ELR (cell line): ENCODE data around the gene PKP1.

Source experiments
- DNase-seq: peaks from one replicate; pipeline ENCODE4 v3.0.0-alpha.2; 2015; ENCODE audit warnings: low read depth

Gene PKP1

DNA sequence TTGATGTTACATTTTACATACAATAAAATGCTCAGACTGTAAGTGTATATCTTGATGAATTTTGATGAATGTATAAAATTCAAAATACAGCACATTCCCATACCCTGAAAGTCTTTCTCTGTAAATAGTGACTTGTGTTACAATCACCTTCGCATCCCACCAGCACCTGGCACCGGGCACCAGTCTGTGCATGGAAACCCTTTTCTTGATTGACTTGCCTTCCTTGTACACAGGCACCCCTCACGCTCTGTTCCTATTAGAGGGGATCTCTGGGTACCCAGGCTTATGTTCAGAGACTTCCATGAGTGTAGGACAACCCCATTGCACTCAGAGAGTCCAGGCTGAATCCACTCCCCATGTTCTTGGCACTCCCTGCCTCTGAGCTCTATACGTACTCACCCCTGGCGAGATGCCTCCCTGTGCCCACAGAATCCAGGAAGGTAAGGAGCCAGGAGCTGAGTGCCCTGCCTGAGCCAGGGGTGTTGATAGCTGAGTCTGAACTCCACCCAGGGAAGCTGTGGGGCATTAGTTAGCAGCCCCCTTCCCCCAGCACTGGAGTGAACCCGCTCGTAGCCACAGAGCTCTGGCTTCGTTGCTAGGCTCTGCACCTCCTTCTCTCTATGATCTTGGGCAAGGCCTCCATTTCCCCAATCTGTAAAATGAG is 22.5 kb upstream of the PKP1 start:
- DNase-seq = no peak

DNA sequence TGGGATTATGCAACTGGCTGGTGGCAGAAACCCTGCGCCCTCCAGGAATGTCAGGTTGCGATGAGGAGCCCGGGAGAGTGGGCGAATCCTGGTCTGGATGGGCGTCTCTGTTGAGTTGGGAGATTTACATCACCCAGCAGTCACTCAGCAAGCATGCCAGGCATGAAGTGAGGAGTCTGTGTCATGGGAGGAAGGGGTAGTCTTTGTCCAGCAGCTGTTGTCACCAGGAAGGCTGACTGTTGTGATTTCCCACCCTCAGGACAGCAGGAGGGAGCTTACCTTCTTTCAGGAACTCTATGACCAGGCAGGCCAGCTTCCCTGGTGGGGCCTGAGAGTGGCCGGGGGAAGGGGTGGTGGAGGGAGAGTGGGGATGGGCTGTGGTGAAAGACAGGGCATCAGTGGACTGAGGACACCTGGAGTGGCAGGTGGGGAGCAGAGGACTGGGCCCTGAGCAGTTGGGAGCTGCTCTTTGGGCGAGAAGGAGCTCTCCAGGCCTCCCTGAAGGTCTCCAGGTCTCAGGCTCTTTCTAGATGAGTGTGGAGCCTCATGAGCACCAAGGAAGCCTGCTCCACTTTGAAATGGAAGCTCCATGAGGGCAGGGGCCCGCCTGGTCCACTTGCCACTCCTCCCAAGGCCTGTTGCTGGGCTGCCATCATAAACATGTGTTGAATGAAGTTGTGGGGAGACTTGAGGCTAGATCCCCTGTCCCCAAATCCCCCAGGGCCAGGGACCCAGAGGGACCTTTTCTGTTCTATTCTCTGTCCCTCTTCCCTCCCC is 21.3 kb upstream of the PKP1 start:
- DNase-seq = peak; percentile 60

DNA sequence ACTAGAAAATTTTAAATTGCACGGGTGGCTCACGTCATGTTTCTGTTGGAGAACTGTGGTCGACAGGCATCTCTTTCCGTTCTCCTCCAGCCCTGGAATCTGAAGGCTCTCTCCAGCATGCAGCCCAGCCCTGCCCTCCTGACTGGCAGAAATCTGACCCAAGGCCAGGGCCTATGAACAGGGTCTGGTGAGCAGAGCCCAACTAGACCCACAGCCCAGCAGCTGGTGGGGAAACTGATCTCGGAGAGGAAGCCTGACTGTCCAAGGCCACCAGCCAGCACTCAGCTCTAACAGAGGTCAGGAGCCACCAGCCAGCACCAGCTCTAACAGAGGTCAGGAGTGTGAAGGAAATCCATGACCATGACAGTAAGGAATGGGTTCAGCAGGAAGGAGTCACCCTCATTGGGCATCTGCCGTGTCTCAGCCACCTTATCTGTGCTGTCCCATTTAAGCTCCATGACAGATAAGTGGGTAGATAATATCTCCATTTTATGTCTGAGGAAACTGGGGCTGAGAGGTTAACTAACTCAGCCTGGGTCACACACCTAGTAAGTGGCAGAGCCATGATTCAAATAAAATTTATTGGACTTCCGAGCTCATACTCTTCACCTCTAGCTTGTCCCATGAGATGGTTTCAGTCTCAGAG is 20.2 kb upstream of the PKP1 start:
- DNase-seq = no peak

DNA sequence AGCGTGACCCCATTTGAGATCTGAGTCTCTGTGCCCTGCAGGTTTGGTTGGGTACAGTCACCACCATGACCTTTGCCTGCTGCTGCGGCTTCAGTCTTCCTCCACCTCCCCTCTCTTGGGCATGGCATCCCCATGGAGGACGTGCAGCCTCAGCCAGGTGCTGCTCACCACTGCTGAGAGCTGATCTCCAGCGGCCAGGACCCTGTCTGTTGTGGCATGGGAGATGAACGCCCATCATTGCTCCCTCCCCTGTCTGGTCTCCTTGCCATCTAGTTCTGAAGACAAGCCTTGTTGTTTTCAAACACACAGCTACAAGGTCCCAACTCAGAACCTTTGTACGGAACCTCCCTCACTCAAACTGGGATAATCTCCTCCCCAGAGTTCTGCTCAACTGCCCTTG is 19.2 kb upstream of the PKP1 start:
- no peak for DNase-seq

DNA sequence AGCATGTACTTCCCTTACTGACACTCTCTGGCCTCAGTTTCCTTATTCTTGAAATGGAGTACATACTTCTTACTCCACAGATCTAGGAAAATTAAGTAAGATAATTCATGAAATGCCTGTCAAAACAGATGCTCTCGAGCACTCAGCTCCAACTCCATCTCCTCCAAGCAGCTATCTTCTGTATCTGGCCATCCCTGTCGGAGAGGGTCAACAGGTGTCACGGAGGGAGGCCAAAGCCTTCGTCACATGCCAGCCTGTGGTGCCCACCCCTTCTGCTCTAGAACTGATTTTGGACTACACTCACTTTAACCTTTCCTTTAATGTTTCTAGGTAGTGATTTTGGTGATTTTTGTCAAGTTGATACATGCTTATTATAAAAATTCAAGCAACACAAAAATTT is 18.8 kb upstream of the PKP1 start:
- no peak for DNase-seq

DNA sequence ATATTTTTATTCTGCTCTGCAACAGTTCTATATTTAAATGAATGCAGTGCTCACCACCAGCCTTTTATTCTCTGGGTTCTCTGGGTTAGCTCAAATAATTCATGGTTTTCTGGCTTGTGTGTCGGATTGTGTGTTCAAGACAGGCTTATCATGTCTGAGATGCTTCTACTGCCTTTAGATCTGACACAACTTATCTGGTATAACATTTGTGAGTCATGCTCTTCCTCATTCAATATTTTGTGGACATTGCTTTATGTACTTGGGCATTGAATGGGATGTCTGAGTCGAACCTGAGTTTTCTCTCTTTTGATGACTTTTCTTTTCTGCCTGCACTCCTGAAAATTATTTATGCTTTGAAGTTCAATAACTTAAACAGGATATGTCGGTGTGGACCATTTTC is 17.6 kb upstream of the PKP1 start:
- DNase-seq = peak; percentile 69

DNA sequence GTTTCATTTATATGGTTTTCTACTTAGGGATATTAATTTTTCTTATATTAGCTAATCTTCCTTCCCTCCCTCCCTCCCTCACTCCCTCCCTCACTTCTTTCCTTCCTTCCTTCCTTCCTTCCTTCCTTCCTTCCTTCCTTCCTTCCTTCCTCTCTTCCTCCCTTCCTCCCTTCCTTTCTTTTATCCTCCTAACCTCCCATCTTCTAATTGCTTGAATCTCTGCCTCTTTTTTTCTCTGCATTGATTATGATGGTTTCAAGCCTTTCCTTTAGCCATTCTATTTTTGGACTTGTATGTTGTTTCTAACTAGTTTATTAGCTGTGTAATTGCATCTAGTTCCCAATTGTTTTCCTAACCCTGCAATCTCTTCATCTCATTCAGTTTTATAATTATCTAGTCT is 17.0 kb upstream of the PKP1 start:
- DNase-seq = no peak

DNA sequence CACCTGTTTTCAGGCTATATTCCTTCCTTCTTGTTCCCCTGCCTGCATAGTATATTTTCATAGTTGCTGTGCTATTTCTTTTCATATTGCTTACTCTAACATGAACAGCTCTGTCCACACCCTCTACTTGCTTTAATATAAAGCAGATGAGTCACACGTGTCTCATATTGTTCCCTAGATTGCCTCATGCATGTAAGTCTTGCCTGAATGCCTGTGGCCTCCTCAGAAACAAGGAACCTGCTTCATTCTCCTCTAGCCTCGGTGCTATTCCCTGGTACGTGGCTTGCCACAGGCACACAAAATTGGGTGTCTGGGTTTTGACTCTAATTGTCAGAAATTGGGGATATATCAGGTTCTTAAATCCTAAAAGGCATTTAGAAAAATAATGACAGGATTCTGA is 16.5 kb upstream of the PKP1 start:
- peak; percentile 97 for DNase-seq

DNA sequence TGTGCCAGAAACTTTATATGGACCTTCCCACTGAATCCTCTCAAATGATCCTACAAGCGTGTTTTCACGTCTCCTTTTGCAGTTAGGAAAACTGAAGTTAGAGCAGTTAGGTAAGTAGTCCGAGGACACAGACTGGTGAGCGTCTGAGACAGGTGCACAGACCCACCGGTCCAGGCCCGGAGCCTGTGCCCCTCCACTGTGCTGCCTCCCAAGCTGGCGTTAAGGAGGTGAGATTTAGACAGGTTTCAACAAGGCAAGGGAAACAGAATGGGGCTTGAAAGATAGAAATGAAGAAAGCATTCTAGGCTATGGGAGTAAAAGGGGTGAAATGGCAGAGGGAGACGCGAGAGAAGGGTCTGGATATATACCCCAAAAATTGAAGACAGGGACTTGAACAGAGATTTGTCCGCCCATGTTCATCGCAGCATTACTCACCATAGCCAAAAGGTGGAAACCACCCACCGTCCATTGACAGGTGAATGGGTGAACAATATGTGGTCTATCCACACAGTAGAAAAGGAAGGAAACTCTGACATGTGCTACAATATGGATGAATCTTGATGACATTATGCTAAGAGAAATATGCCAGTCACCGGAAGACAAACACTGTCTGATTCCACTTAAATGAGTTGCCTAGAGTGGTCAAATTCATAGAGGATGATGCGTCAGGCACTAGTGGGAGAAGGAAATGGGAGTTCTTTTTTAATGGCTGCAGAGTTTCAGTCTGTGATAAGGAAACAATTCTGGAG is 15.7 kb upstream of the PKP1 start:
- DNase-seq = peak; percentile 95

DNA sequence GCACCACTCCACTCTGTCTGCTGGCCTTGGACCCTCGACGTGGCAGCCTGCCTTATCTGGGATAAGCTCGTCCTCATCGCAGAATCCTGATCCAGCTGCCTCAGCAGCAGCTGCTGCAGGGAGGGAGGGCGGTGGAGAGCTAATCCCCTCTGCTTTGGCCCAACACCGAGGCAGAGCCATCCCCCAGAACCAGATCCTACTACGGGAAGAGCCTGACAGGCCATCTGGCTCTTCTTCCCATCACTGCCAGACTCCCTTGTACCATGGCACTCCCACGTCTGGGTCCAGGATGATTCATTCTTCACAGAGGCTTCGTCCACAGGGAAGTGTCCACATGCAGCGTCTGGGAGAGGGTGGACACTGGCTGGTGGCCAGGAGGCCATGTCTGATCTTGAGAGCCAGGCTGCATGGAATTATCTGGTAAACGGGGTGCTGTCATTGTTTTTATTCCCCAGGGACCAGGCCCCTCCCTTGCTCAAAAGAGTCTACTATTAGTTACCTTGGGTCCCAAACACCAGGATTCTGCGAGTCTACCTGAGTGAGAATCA is 14.6 kb upstream of the PKP1 start:
- DNase-seq = peak; percentile 71

DNA sequence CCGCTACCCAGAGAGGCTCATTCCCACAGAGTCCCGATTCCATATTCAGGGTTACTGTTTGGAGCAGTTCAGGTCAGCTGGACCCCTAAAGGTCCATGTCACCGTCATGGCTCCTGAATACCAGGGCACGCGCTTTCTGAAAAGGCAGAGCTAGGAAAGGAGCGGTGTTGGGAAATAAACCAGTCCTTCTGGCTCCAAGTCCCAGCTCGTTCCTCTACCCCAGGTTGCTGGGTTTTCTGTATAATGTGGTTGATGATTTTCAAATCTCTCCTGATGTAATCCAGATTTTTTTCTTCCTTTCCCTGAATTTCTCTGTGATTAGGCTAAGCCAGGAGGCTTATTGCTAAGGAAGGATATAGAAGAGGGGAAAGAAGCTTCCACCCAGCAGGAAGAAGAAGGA is 14.0 kb upstream of the PKP1 start:
- DNase-seq = no peak

DNA sequence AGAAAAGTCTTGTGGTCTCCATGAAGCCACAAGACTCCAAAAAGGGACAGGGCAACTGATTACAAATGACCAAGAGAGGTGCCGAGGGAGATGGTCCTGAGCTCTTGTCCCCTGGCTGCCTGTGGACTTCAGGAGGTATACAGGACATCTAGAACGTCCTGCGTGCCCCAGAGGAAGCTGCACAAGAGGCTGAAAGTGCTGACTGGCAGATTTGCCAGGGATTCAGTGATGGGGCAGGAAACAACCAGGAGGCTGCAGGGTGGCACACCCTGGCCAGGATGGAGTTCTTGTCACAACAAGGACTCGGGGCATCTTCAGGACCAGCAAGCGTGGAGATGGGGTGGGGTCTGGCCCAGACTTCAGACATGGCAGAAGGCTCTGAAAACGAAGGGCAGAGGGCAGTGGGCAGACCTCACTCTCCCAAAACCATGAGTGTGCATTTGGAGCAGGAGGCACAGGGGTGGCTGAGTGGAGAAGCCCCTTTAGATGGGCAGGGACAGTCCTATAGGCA is 13.4 kb upstream of the PKP1 start:
- DNase-seq = no peak

DNA sequence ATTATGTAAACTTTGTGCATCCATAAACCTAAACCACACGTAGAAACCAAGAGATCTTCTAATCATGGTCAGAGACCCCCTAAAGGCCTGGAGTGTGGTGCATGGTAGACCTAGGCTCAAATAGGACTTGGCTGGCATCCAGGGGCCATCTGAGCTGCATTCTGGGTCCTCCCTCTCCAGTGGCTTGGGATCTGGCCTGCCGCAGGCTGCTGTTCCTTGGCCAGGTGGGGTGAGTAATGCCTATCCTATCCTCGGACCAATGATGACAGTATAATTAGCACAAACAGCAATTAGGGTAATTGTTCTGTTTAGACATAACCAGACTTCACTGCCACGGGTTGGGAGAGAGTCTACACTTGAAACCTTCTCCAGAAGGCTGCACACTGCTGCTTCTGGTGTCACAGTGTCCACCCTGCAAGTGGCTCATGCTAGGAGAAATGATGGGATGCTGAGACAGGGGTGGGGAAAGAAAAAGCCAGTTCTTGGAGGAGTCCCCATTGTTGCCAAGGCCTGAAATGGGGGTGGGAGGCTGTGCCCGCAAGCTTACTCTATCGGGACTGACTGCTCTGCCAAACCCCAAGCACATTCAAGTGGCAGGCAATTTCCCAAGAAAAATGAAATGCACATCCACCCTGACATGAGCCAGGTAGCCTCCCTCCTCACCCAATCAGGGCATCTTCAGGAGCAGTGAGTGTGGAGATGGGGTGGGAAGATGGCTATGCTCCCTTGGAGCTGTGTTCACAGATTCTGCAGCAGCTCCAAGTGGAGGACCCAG is 12.5 kb upstream of the PKP1 start:
- DNase-seq = no peak

DNA sequence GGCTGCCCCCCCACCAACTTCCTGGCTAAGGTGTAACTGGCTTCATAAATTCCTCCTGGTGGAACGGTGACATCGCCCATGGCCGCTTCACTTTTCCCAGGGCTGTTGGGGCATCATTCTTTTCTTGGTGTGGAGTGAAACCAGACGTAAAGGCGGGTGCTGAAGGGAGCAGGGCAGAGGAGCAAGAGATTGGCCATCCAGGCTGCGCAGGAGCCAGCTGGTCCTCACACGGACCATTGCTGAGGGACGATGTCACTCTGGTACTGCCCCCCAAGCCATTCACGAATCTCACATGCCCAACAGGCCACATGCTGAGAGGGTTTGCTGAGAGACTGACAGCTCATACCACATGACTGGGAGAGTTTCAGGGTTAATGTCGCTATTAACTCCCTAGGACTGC is 10.5 kb upstream of the PKP1 start:
- DNase-seq = no peak

DNA sequence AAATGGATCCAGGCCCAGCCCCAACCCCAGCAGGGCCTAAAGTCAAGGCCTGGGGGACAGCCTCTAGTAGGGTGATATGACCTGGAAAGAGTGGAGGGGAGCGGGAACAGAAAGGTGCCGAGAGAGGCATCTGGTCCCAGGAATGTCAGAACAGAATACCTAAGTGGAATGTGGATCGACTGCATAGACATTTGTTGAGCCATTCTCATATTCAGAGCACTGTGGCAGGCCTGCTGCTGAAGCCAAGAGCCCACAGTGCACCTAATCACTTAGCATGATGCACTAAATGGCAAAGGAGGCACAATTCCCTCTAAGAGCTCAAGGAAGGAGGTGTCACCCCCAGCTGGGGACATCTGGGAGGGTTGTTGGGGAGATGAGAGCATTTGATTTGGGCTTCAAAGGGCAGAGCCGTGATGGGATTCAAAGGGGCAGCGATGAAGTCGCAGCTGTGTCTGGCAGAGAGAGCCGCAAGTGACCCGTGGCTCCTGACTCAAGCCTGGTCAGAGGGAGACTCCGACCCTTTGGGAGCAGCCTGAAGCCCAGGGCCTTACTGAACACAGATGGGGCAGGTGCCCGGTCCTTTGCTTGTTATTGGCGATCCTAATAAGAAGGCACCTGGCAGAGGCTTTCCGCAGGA is 8.6 kb upstream of the PKP1 start:
- no peak for DNase-seq

DNA sequence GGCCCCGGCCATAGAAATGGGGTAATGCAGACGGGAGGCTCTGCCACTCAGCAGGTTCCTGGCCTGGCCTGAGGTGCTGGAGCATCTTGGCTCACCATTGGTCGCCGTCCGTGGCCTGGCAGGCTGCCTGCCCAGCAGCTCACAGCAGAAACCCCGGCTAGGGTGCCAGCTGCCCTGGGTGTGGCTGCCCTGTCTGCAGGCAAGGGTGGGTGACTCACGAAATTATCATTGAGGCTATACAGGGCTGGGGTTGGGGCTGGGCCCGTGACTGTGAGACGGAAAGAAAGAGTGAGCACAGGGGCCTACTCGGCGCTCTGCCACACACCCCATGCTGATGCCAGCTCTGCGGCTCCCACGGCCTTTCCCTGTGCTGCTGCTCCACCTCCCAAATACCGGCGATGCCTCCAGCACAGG is 8.0 kb upstream of the PKP1 start:
- DNase-seq = peak; percentile 91

DNA sequence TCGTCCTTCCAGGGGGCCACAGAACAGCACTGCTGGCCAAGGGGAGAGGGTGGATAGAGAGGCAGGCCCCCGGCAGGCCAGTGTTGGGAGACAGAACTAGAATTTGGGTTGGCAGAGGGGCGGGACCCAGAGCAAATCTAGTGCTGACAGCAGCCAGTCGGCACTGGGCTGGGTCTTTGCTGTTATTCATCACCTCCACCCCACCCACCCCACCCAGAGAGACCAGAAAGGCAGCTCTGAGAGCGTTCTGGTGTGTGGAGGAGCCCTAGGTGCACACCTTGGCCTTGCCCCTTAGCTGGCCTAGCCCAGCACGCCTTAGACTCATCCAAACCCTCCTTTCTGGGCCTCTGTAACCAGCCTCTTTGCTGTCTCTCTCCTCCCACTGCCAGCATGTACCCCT is 6.4 kb upstream of the PKP1 start:
- DNase-seq = no peak

DNA sequence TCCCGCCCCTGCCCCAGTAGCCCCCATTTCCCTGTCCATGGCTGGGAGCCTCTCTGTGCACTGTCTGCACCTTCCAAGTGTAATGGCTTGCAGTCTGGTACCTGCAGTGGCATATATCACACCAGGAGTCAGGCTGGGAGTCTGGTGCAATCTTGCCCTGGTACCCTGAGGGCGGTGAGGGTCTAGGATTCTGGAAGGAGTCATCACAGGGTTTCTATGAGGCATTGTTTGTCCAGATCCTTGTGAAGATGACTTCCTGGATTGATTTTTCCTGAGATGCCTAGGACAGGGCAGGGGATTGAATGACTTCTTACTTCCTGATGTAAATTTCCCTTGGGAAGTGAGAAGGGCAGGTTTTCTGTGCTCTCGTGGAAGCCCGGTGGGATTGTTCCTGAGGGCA is 5.9 kb upstream of the PKP1 start:
- DNase-seq = peak; percentile 21

DNA sequence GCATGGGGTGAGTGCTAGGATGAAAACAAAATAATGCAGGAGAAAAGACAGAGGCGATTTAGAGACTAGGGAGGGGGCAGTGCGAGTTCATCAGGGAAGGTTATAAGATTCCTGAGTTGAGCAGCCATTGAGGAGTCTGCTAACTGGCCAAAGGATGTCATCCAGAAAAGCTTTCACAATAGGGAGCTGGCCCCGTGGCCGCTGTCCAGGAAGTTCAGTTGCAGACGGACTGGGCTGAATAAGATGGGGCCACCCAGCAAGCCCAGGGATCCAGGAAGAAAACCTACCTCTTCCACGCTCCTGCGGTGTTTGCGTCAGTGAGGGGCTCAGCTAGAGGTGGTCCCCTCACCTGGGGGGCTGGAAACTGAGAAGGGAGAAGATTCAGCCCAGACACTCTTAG is 4.0 kb upstream of the PKP1 start:
- peak; percentile 23 for DNase-seq

DNA sequence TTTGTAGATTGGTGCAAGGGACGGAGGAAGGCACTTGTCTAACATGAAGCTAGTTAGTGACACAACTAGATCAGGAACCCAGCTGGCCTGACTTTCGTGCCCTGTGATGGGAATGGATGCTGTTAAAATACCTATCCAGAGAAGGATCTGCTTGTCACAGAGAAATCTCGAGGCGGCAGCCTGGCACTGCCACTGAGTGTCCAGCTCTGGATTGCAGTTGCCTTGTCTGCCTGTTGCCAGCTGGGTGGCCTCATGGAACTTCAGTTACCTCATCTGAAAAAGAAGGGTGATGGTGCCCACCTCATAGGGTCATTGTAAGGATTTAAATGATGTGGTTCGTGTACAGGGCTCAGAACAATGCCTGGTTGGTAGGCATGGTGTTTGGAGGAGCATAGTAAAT is 2.4 kb upstream of the PKP1 start:
- no peak for DNase-seq

DNA sequence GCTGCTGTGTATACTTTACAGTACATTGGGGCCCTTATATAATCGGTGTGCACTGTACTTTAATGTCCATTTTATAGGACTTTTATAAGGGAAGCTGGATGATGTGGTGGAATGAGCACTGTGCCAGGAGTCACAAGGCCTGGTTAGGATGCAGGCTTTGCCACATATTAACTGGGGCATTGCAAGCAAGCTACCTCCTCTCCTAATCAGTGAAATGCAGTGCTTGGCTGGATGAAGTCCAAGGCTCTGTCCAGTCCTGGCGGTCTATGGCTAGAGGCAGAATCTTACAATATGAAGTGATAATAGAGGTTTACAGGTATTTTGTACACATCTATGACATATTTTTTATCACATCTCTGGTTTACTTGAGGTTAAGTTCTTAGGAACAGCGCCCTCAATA is 1.7 kb upstream of the PKP1 start:
- no peak for DNase-seq
